WTC11 (cell line): ENCODE measurements around the gene PRKRA.

ENCODE experiments used
- CTCF ChIP-seq: fragments of 200-600 bp; IDR thresholded peaks from 2 replicates; pipeline ENCODE4 v1.8.0; 2022; ENCODE audit warnings: antibody characterized with exemption
- TF ChIP-seq, protein P1 (sequence below): sonication (generic); formaldehyde crosslinking; IDR thresholded peaks from 2 replicates; pipeline ENCODE4 v1.8.0; 2022; ENCODE audit warnings: mild to moderate bottlenecking, missing genetic modification reagents

GRCh38 chr2:178417916-178418315 lies 33.1 kb downstream of the PRKRA start:
- no peak for TF ChIP-seq CTCF
- TF ChIP-seq, protein P1, sequence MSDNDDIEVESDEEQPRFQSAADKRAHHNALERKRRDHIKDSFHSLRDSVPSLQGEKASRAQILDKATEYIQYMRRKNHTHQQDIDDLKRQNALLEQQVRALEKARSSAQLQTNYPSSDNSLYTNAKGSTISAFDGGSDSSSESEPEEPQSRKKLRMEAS (CRISPR knock-in tag): no peak
